PC-9 (cell line): ENCODE measurements around the gene PAPSS2. TPM values are rescaled to one million over a fixed set of nuclear protein-coding genes. Genes with fewer than 3 reads are reported as not detected.

ENCODE experiments used
- BruUV-seq: library from RNA; stranded (reverse); fragments of 400-500 nt; replicated peaks from 2 replicates; lab custom pipeline; 2021; lab: Mats Ljungman, UMichigan
- CTCF ChIA-PET: fragments of 300-600 bp; sonication (Branson Sonifier 250); formaldehyde crosslinking; loops from one replicate; lab custom pipeline; 2022; ENCODE audit warnings: antibody characterized with exemption; lab: Charles Lee
- POLR2A ChIA-PET: fragments of 300-600 bp; sonication (Branson Sonifier 250); formaldehyde crosslinking; loops from one replicate; lab custom pipeline; 2022; ENCODE audit warnings: antibody characterized with exemption; ENCODE audit not compliant: unreplicated experiment; lab: Charles Lee
- DNase-seq, 2 experiments: peaks; one replicate each; pipeline versions ENCODE4 v3.0.0 to v3.0.0-alpha.2; 2015 to 2022; ENCODE audit warnings: mixed read lengths in 1 of 2
- H2AFZ ChIP-seq: fragments of 200-600 bp; sonication (generic); 2 replicates; pipeline ENCODE4 v1.8.1; 2017; ENCODE audit warnings: antibody characterized with exemption
- H3F3A ChIP-seq: fragments of 200-600 bp; sonication (generic); 2 replicates; pipeline ENCODE4 v1.8.1; 2017; ENCODE audit warnings: antibody characterized with exemption, mild to moderate bottlenecking, low read depth; ENCODE audit not compliant: insufficient read depth
- H3K27ac ChIP-seq: fragments of 200-600 bp; sonication (generic); 2 replicates; pipeline ENCODE4 v1.6.1; 2016; ENCODE audit warnings: mixed run types
- H3K27me3 ChIP-seq: fragments of 200-600 bp; sonication (generic); 2 replicates; pipeline ENCODE4 v1.6.1; 2016; ENCODE audit warnings: low read depth, mixed run types; ENCODE audit not compliant: insufficient read depth
- H3K36me3 ChIP-seq: fragments of 200-600 bp; sonication (generic); 2 replicates; pipeline ENCODE4 v1.6.1; 2016; ENCODE audit warnings: low read depth, mixed run types
- H3K4me1 ChIP-seq: fragments of 200-600 bp; sonication (generic); replicated peaks from 2 replicates; pipeline ENCODE4 v1.6.1; 2016; ENCODE audit warnings: mixed run types; ENCODE audit not compliant: insufficient read depth
- H3K4me2 ChIP-seq: fragments of 200-600 bp; sonication (generic); 2 replicates; pipeline ENCODE4 v1.6.1; 2017; ENCODE audit warnings: mixed run types
- H3K4me3 ChIP-seq: fragments of 200-600 bp; sonication (generic); 2 replicates; pipeline ENCODE4 v1.6.1; 2016; ENCODE audit warnings: mixed run types
- H3K79me2 ChIP-seq: fragments of 200-600 bp; sonication (generic); 2 replicates; pipeline ENCODE4 v1.6.1; 2017; ENCODE audit warnings: low read depth, mixed run types
- H3K9me2 ChIP-seq: fragments of 200-600 bp; sonication (generic); 2 replicates; pipeline ENCODE4 v1.8.1; 2017; ENCODE audit warnings: mild to moderate bottlenecking; ENCODE audit not compliant: insufficient read depth
- H3K9me3 ChIP-seq: fragments of 200-600 bp; sonication (generic); 2 replicates; pipeline ENCODE4 v1.8.1; 2016; ENCODE audit warnings: low read depth; ENCODE audit not compliant: insufficient read depth
- H4K20me1 ChIP-seq: fragments of 200-600 bp; sonication (generic); 2 replicates; pipeline ENCODE4 v1.8.1; 2017; ENCODE audit not compliant: insufficient read depth
- EZH2 ChIP-seq: fragments of 200-600 bp; sonication (generic); IDR thresholded peaks from 2 replicates; pipeline ENCODE4 v1.8.0; 2017; ENCODE audit warnings: antibody characterized with exemption, low read depth
- intact Hi-C: fragments of 100-400 bp; cut with micrococcal nuclease; formaldehyde crosslinking; loops from one replicate; pipeline ENCODE4 v1.10.0; 2022; ENCODE audit not compliant: unreplicated experiment
- total RNA-seq: library from RNA; stranded (reverse); gene quantifications from 2 replicates; pipeline ENCODE4 v1.2.3, GENCODE V29; 2021
- TF ChIP-seq, protein P1 (sequence below): fragments of 200-600 bp; sonication (generic); conservative IDR thresholded peaks from 2 replicates; pipeline ENCODE4 v1.6.1; 2017; ENCODE audit warnings: mixed run types, antibody characterized with exemption, mild to moderate bottlenecking, moderate library complexity

The PAPSS2 gene
- total RNA-seq, 1 experiment from 2014 or later: 37.4 TPM

DNA sequence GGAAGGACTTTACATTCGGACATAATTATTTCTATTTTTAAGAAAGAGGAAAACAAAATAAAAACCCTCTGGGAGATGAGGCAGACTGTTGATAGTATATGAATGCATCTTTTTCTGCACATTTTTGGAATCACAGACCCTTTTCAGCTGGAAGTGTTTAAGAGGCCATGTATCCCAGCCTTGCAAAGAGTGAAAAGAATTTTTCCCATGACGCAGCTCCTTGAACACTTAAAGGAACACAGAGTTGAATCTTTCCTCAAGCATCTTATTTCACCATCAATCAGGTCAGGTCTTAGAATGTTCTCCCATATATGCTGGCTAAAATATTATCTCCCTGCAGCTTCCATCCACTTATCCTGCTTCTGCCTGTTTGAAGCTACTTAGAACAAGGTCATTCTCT is 45.9 kb upstream of the PAPSS2 start:
- no peak overlapping the region for H3K4me2 ChIP-seq
- no peak overlapping the region for H2AFZ ChIP-seq
- no peak for TF ChIP-seq EZH2
- TF ChIP-seq, protein P1, sequence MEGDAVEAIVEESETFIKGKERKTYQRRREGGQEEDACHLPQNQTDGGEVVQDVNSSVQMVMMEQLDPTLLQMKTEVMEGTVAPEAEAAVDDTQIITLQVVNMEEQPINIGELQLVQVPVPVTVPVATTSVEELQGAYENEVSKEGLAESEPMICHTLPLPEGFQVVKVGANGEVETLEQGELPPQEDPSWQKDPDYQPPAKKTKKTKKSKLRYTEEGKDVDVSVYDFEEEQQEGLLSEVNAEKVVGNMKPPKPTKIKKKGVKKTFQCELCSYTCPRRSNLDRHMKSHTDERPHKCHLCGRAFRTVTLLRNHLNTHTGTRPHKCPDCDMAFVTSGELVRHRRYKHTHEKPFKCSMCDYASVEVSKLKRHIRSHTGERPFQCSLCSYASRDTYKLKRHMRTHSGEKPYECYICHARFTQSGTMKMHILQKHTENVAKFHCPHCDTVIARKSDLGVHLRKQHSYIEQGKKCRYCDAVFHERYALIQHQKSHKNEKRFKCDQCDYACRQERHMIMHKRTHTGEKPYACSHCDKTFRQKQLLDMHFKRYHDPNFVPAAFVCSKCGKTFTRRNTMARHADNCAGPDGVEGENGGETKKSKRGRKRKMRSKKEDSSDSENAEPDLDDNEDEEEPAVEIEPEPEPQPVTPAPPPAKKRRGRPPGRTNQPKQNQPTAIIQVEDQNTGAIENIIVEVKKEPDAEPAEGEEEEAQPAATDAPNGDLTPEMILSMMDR: no peak
- POLR2A ChIA-PET: no interaction called here
- no peaks in the 10 kb centered on the region for H3F3A ChIP-seq
- H3K79me2 ChIP-seq: no peaks in the 10 kb centered on the region
- no peaks in the 10 kb centered on the region for H3K36me3 ChIP-seq
- no peaks in the 10 kb centered on the region for H3K4me1 ChIP-seq
- H4K20me1 ChIP-seq: no peaks in the 10 kb centered on the region
- BruUV-seq: no TSS peak
- H3K27me3 ChIP-seq: no peaks in the 10 kb centered on the region
- intact Hi-C loops: no loop called here
- no peak overlapping the region for H3K4me3 ChIP-seq
- CTCF ChIA-PET: no interaction called here
- no peak overlapping the region for H3K27ac ChIP-seq
- H3K9me3 ChIP-seq: no peaks in the 10 kb centered on the region
- DNase-seq: no peak
- no peaks in the 10 kb centered on the region for H3K9me2 ChIP-seq

DNA sequence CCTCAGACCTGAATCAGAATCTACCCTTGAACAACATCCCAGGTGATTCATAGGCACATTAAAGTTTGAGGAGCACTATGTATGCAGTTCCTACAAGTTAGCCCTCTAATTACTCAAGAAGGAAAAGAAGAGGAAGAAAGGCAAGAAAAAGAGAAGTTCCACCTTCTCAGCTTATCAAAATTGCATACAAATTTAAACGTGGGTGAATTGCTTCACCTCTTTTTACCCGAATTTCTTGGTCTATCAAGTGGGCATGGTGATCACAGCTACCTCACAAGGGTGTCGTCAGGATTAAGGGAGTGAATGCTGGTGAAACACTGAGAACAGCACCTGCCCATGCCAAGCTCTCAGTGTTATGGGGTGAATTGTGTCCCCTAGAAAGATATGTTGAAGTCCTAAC is 43.8 kb upstream of the PAPSS2 start:
- Histone ChIP-seq H2AFZ (no peak overlapping the region), H3K27me3 (no peaks in the 10 kb centered on the region), H3K4me3 (no peak overlapping the region), H3K9me2 (no peaks in the 10 kb centered on the region), H3K27ac (no peak overlapping the region), H3F3A (no peaks in the 10 kb centered on the region), H3K79me2 (no peaks in the 10 kb centered on the region), H3K36me3 (no peaks in the 10 kb centered on the region), H3K4me2 (no peak overlapping the region), H3K4me1 (no peaks in the 10 kb centered on the region), H3K9me3 (no peaks in the 10 kb centered on the region), H4K20me1 (no peaks in the 10 kb centered on the region)
- intact Hi-C loops: no loop called here
- no TSS peak for BruUV-seq
- ChIA-PET POLR2A (no interaction called here), CTCF (interaction anchor here (0.8 kb wide), 1 partner anchor 21 kb away, joined by 3 read pairs; no protein-coding TSS in a partner anchor)
- TF ChIP-seq EZH2: no peak
- TF ChIP-seq, protein P1: no peak
- no peak for DNase-seq

DNA sequence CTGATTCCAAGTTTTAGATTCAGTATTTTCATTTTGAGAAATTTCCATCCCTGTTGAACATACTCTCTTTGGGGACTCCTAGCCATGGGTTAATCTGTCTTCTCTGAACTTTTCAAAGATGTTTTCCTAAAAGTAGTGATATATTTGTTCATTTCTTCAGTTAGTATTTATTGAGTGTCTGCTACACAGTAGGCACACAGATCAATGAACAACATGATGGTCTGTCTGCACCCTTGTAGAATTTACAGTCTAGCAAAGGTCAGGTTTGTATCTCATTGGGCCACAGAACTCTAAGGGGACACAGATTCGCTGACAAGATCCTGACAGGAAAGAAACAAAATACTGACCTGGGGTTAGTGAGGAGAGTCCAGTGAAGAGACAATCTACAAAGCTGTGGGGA is 42.2 kb upstream of the PAPSS2 start:
- no TSS peak for BruUV-seq

More for the DNA sequence above, 42.2 kb upstream of the PAPSS2 start:
- no peak overlapping the region for H2AFZ ChIP-seq
- no peaks in the 10 kb centered on the region for H3K9me2 ChIP-seq
- no peak overlapping the region for H3K4me2 ChIP-seq
- H3K36me3 ChIP-seq: no peaks in the 10 kb centered on the region
- no peaks in the 10 kb centered on the region for H3F3A ChIP-seq
- H3K4me1 ChIP-seq: no peaks in the 10 kb centered on the region
- no peaks in the 10 kb centered on the region for H3K27me3 ChIP-seq
- ChIA-PET POLR2A (no interaction called here), CTCF (no interaction called here)
- DNase-seq: no peak
- no peaks in the 10 kb centered on the region for H3K9me3 ChIP-seq
- no peak overlapping the region for H3K4me3 ChIP-seq
- no peaks in the 10 kb centered on the region for H3K79me2 ChIP-seq
- TF ChIP-seq EZH2: no peak
- TF ChIP-seq, protein P1: no peak
- no peak overlapping the region for H3K27ac ChIP-seq
- H4K20me1 ChIP-seq: no peaks in the 10 kb centered on the region
- intact Hi-C loops: no loop called here
